Lung (tissue), 12 donors: ENCODE data around the gene USP47. TPM values are rescaled to one million over a fixed set of nuclear protein-coding genes. Genes with fewer than 3 reads are reported as not detected.

Experiments
- ATAC-seq: fragments of 200-7000 bp; cut with Tn5 transposase; one replicate; pipeline ENCODE4 v1.9.1; 2020; ENCODE audit warnings: moderate number of reproducible peaks; ENCODE audit not compliant: insufficient read depth, low FRiP score
- DNase-seq, 3 donors: peaks; one replicate each; pipeline ENCODE4 v3.0.0-alpha.2; 2013 to 2017
- H3K27ac ChIP-seq, 2 donors: one replicate each; pipeline ENCODE4 v1.5.1; 2013; ENCODE audit warnings: mild to moderate bottlenecking in 2 of 2, moderate library complexity in 2 of 2, control low read depth in 1 of 2, inconsistent platforms in 1 of 2, low read depth in 1 of 2, low read length in 1 of 2
- H3K27me3 ChIP-seq, 3 donors: one replicate each; pipeline ENCODE4 v1.5.1; 2013; ENCODE audit warnings: low read length in 2 of 3; ENCODE audit not compliant: control insufficient read depth in 3 of 3, insufficient read depth in 3 of 3
- H3K36me3 ChIP-seq, 4 donors: one replicate each; pipeline ENCODE4 v1.5.1; 2013; ENCODE audit warnings: low read length in 4 of 4, mild to moderate bottlenecking in 1 of 4, moderate library complexity in 1 of 4; ENCODE audit not compliant: control insufficient read depth in 4 of 4, insufficient read depth in 4 of 4
- H3K4me1 ChIP-seq, 5 donors: one replicate each; pipeline ENCODE4 v1.5.1; 2013; ENCODE audit warnings: low read length in 5 of 5, mild to moderate bottlenecking in 2 of 5, moderate library complexity in 1 of 5; ENCODE audit not compliant: control insufficient read depth in 5 of 5, insufficient read depth in 5 of 5
- H3K4me3 ChIP-seq: one replicate; pipeline ENCODE4 v1.5.1; 2013; ENCODE audit warnings: mild to moderate bottlenecking, control low read depth, moderate library complexity
- H3K9ac ChIP-seq, 2 donors: one replicate each; pipeline ENCODE4 v1.5.1; 2013; ENCODE audit warnings: low read length in 2 of 2, control low read depth in 1 of 2; ENCODE audit not compliant: insufficient read depth in 1 of 2
- H3K9me3 ChIP-seq, 4 donors: one replicate each; pipeline ENCODE4 v1.5.1; 2013; ENCODE audit warnings: low read length in 3 of 4, mild to moderate bottlenecking in 1 of 4, moderate library complexity in 1 of 4; ENCODE audit not compliant: control insufficient read depth in 4 of 4, insufficient read depth in 3 of 4
- CTCF ChIP-seq: IDR thresholded peaks from 2 replicates; pipeline ENCODE4 v1.5.1; 2012; ENCODE audit warnings: mild to moderate bottlenecking; ENCODE audit errors: control extremely low read depth, extremely low read depth
- WGBS, 2 donors: extraction: QIAGEN DNeasy Blood & Tissue Kit; methylation state at CpG; one replicate each; pipeline ENCODE4 v1.1.7; 2013; 5-methylcytosine and 5-hydroxymethylcytosine counted together
- polyA plus RNA-seq, 2 donors: library from polyadenylated mRNA; stranded (reverse); fragments of 200-250 nt; gene quantifications; one replicate each; pipeline ENCODE4 v1.2.1, GENCODE V29; 2013
- total RNA-seq, 2 donors: library from RNA; depleted of rRNA in 1 of 2; stranded (reverse); fragments of >200 nt in 1 of 2; gene quantifications; one replicate each; pipeline ENCODE4 v1.2.1, GENCODE V29; 2014 to 2021
- donor health status: control.
- donor health status: control.
- donor health status: Bipolar disorder and iron deficiency.
- donor health status: healthy.
- donor health status: DM: yes; HTN: yes; CAD: no.

Gene USP47
- total and polyA plus RNA-seq, 4 donors = 20.4 to 183 (median 31.9) TPM

DNA sequence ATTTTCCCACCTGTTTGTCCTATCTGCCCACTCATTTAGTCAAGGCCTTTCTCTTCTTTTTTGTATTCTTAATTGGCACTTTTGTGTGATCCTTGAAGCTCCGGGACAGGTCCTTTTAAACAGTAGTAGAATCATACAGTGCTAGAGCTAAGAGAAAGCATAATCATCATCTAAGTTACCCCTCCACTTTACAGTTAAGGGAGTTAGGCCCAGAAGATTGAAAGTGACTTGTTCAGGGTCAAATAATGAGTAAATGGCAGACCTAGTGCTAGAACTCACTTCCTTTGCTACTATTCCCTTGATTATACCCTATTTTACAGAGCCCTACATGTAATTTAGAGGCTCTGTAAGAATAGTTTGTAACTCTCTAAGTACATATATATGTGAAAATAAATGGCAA, 2.5 kb downstream of the USP47 start:
- Histone ChIP-seq H3K4me3 (no peak overlapping the region), H3K36me3 (peaks cover 0 to 4% (median 0%) of the 10 kb centered on the region in 4 donors), H3K27me3 (no peaks in the 10 kb centered on the region), H3K4me1 (peaks cover 2 to 48% (median 21%) of the 10 kb centered on the region in 5 donors), H3K9me3 (no peaks in the 10 kb centered on the region), H3K9ac (peak overlapping the region in 1 of 2 donors; percentile 100), H3K27ac (peak overlapping the region in 1 of 2 donors; percentile 99)
- DNase-seq (peak in 1 of 3 donors; percentile 16), ATAC-seq (no peak)
- 49 to 61% methylated on average over 1 of the region's 1 CpG for WGBS, 2 donors
- no peak for TF ChIP-seq CTCF

- peak; percentile 25 to 83 (median 58) for DNase-seq
- H3K4me1 ChIP-seq = peaks cover 2 to 56% (median 23%) of the 10 kb centered on the region in 5 donors
- H3K9me3 ChIP-seq = no peaks in the 10 kb centered on the region
These were observed 3.3 kb downstream of the USP47 start for GRCh38 chr11:11845071-11845470.

DNA sequence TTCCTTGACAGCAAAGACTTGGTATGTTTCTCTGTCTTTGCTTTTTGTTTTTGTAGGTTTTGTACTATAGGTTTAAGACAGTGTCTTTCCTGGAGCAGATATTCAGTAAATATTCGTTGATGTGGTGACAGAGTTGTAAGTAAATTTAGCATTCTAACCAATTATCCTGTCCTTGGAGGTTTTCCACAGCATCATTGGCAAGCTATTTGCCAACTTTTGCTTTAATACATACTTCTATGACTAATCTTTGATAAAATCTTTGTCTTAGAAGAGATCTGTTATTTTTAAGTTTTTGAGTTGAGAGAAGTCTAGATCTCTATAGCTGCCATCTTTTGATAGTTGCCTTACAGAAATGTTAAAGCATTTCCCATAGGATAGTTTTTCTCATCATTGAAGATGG, 3.8 kb downstream of the USP47 start:
- H3K4me3 ChIP-seq = no peak overlapping the region

More at GRCh38 chr11:11845071-11845470, 3.3 kb downstream of the USP47 start:
- Histone ChIP-seq H3K36me3 (peaks cover 0 to 4% (median 0%) of the 10 kb centered on the region in 4 donors), H3K27me3 (no peaks in the 10 kb centered on the region), H3K4me3 (no peak overlapping the region), H3K27ac (peak overlapping the region in 1 of 2 donors; percentile 99), H3K9ac (no peak overlapping the region)
- TF ChIP-seq CTCF = no peak
- ATAC-seq = no peak

More for the DNA sequence above, 3.8 kb downstream of the USP47 start:
- no peaks in the 10 kb centered on the region for H3K27me3 ChIP-seq
- no peak overlapping the region for H3K9ac ChIP-seq
- 40 to 51% methylated on average over 1 of the region's 1 CpG for WGBS, 2 donors
- H3K27ac ChIP-seq = peak overlapping the region in 1 of 2 donors; percentile 6
- DNase-seq (no peak), ATAC-seq (no peak)
- TF ChIP-seq CTCF = no peak
- H3K9me3 ChIP-seq = no peaks in the 10 kb centered on the region
- peaks cover 2 to 57% (median 23%) of the 10 kb centered on the region in 5 donors for H3K4me1 ChIP-seq
- peaks cover 0 to 4% (median 0%) of the 10 kb centered on the region in 4 donors for H3K36me3 ChIP-seq
